IPS-NIHi11 (cell line): ENCODE measurements around the gene PRELID1.
"Not testable (repeated sequence)": the region's sequence is repeated elsewhere in the genome, so short reads cannot be mapped to it uniquely, and the experiment has no call there.

Experiments used
- DNase-seq: peaks from one replicate; pipeline ENCODE4 v3.0.0; 2012; ENCODE audit warnings: mixed read lengths, low spot score

PRELID1 gene

GRCh38 chr5:177336603-177337494 lies 33.2 kb downstream of the PRELID1 start:
- no peak for DNase-seq

- no peak for DNase-seq
Observed at GRCh38 chr5:177338251-177339106, 34.9 kb downstream of the PRELID1 start.

GRCh38 chr5:177339107-177339638 lies 35.6 kb downstream of the PRELID1 start:
- DNase-seq: no peak

- DNase-seq: not testable (repeated sequence)
Observed at GRCh38 chr5:177343000-177343399, 39.4 kb downstream of the PRELID1 start.

DNA sequence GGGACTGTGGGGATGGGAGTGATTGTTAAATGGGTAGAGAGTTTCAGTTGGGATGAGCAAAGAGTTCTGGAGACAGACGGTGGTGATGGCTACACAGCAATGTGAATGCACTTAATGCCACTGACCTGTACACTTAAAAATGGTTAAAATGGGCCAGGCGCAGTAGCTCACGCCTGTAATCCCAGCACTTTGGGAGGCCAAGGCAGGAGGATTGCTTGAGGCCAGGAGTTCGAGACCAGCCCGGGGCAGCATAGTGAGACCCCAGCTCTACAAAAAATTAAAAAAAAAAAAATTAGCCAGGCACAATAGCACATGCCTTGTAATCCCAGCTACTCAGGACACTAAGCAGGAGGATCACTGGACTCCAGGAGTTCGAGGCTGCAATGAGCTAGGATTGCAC lies 40.2 kb downstream of the PRELID1 start:
- DNase-seq: no peak

- DNase-seq: no peak
Observed at GRCh38 chr5:177344891-177345290, 41.3 kb downstream of the PRELID1 start.

DNA sequence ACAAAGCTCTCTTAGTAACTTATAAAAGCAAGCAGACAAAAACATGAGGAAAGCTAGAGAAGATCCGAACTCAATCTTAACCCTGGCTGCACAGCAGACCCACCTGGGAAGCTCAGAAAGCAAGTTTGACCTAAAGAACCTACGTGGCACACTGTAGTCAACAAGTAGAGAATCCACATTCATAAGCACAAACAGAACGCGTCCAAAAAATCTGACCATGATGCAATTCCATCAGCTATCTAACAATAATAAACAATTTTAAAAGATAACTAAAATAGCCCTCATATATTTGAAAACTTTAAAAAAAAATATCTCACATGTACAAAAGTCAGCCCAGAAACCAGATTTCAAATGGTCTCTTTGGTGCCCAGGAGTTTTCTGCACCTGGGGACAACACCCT lies 43.2 kb downstream of the PRELID1 start:
- no peak for DNase-seq

- DNase-seq: no peak
Observed at GRCh38 chr5:177347699-177348098, 44.1 kb downstream of the PRELID1 start.

DNA sequence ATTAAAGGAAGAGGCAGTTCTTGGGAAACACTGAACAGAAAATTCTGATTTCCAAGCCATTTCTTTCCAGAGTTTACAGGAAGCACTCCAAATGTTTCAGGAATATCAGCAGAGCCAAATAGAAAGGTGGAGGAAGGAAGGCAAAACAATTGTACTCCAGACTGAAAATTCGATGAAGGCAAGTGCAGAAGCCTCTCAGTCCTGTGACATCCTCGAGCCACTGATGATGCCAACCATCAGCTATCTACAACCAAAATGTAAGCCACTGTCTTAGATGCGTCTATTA lies 45.7 kb downstream of the PRELID1 start:
- DNase-seq: no peak

GRCh38 chr5:177349762-177350161 lies 46.2 kb downstream of the PRELID1 start:
- no peak for DNase-seq

- no peak for DNase-seq
Observed at GRCh38 chr5:177350776-177351391, 47.3 kb downstream of the PRELID1 start.

GRCh38 chr5:177351392-177352329 lies 48.1 kb downstream of the PRELID1 start, which contains the start of gene LMAN2:
Gene LMAN2 (minus strand): TSS chr5:177351668. CDS start chr5:177351647, 21 bp downstream.
- DNase-seq: peak; percentile 96

DNA sequence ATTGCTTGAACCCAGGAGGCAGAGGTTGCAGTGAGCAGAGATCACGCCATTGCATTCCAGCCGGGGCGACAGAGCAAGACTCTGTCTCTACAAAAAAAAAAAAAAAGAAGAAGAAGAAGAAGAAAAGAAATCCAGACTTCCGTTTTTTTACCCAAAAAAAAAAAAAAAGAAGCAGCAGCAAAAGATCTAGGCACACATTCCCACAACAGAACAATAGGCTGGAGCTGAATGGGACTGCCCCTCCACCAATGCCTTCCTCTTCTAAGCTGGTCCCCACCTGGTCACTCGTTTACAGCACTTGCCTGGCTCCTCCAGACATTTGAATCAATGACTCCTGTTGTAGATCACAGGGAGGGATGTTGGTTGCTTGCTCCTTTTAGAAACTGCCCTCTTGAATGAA lies 49.5 kb downstream of the PRELID1 start:
- DNase-seq: no peak

DNA sequence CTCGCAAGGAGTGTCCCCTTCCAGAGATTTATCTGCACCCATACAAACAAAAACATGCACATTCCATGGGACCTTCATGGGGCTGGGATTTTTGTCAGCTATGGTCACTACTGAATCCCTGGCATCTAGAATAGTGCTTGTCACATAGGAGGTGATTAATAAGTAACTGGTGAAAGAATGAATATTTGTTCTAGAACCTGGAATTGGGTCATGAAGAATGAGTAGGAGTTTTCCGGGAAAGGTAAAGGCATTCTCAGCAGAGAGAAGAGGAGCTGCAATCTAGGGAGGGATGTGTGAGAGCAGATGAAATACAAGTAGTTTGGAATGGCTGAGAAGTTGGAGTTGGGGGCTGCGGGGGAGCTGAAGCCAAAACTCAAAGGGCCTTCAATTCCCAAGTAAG lies 50.7 kb downstream of the PRELID1 start:
- DNase-seq: no peak

- DNase-seq: no peak
Observed at GRCh38 chr5:177354711-177355110, 51.1 kb downstream of the PRELID1 start.

DNA sequence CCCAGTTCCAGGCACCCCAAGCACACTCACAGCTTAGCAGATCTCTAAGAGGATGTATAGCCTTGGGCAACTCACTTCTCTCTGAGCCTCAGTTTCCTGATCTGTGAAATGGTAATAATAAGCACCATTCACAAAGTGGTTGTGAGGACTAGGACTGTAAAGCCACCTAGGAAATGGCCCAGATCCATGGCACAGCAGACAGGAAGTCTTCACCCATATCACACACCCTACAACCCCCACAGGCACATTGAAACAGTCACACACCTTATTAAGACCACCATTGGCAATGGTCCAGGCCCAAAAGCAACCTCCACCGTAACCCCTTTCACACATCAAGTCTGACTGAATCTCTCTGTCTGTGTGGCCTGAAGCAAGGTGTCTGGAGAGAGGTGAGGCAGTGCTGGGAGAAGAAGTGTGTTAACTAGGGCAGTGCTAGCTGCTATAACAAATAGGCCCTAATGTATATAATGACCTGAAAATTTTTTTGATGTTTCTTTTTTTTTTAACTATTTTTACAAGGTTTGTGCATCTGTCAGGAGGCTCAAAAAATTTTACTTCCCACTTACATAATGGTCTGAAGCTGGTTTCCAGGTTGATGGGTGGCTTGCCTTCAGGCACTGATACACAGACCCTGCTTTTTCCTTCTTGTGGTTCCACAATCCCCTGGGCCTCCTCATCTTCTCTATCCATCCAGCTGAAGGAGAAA lies 51.7 kb downstream of the PRELID1 start:
- no peak for DNase-seq

GRCh38 chr5:177355868-177356168 lies 52.2 kb downstream of the PRELID1 start:
- DNase-seq: no peak
